HepG2 (cell line): Measurements from ENCODE around the gene DSCAML1. TPM values are rescaled to one million over a fixed set of nuclear protein-coding genes. Genes with fewer than 3 reads are reported as not detected.

Source experiments
- ATAC-seq: fragments of 200-7000 bp; cut with Tn5 transposase; 3 replicates; pipeline ENCODE4 v1.9.1; 2020; ENCODE audit warnings: mild to moderate bottlenecking, moderate library complexity
- BruUV-seq: library from RNA; stranded (reverse); fragments of 400-500 nt; replicated peaks from 2 replicates; lab custom pipeline; 2021; lab: Mats Ljungman, UMichigan
- CTCF ChIA-PET: fragments of 300-600 bp; formaldehyde crosslinking; extraction: SDS; loops from one replicate; lab custom pipeline; 2021; ENCODE audit warnings: low total read pairs, inconsistent platforms, low intra/inter-chr PET ratio; lab: Yijun Ruan, JAX
- POLR2A ChIA-PET: fragments of 350-600 bp; sonication (Branson Sonifier 250); formaldehyde crosslinking; loops from one replicate; lab custom pipeline; 2020; ENCODE audit warnings: antibody characterized with exemption, inconsistent platforms; lab: Yijun Ruan, JAX
- DNase-seq: peaks from one replicate; pipeline ENCODE4 v3.0.0-alpha.2; 2015; ENCODE audit warnings: low spot score
- FAIRE-seq: peaks from 3 replicates; lab custom pipeline; 2011; peaks lifted over from hg19 to GRCh38; lab: Jason Lieb, UNC
- H2AFZ ChIP-seq: one replicate; pipeline ENCODE4 v1.6.1; 2011; ENCODE audit warnings: low read length, inconsistent platforms
- H3K27ac ChIP-seq: fragments of 300-600 bp; 3 replicates; pipeline ENCODE4 v1.8.0; 2011; ENCODE audit warnings: mixed run types, mild to moderate bottlenecking, mixed read lengths, low read length, inconsistent platforms; ENCODE audit not compliant: insufficient read depth; ENCODE audit errors: extremely low read length
- H3K27me3 ChIP-seq, 2 experiments: fragments of 200-600 bp in 1 of 2; 2 replicates in 1 of 2; 3 replicates in 1 of 2; pipeline versions ENCODE4 v1.6.0 to v1.8.0; 2011; ENCODE audit warnings: low read length in 2 of 2, mild to moderate bottlenecking in 2 of 2, moderate library complexity in 2 of 2, inconsistent platforms in 1 of 2; ENCODE audit not compliant: insufficient read depth in 2 of 2, control insufficient read depth in 1 of 2
- H3K36me3 ChIP-seq, 2 experiments: fragments of 200-600 bp in 1 of 2; replicated peaks in 1 of 2; 2 replicates in 1 of 2; 3 replicates in 1 of 2; pipeline versions ENCODE4 v1.5.1 to v1.8.0; 2011; ENCODE audit warnings: low read length in 2 of 2, inconsistent platforms in 1 of 2; ENCODE audit not compliant: insufficient read depth in 2 of 2, control insufficient read depth in 1 of 2
- H3K4me1 ChIP-seq: 2 replicates; pipeline ENCODE4 v1.5.1; 2012; ENCODE audit warnings: low read length, inconsistent platforms; ENCODE audit not compliant: insufficient read depth
- H3K4me2 ChIP-seq: 2 replicates; pipeline ENCODE4 v1.6.0; 2011; ENCODE audit warnings: low read depth, low read length, inconsistent platforms
- H3K4me3 ChIP-seq, 3 experiments: fragments of 200-600 bp in 1 of 3; sonication (generic), shearing (Covaris generic) in 1 of 3; replicated peaks in 1 of 3; 2 replicates each; pipeline ENCODE4 v1.5.1; 2011 to 2016; ENCODE audit warnings: low read length in 3 of 3, inconsistent platforms in 2 of 3, low read depth in 2 of 3, mild to moderate bottlenecking in 2 of 3, control low read depth in 1 of 3, mixed read lengths in 1 of 3; ENCODE audit not compliant: insufficient read depth in 1 of 3
- H3K79me2 ChIP-seq: one replicate; pipeline ENCODE4 v1.6.1; 2011; ENCODE audit warnings: low read length, inconsistent platforms; ENCODE audit not compliant: insufficient read depth
- H3K9ac ChIP-seq: 2 replicates; pipeline ENCODE4 v1.6.0; 2011; ENCODE audit warnings: mild to moderate bottlenecking, low read depth, low read length, inconsistent platforms; ENCODE audit not compliant: insufficient read depth
- H3K9me3 ChIP-seq: 2 replicates; pipeline ENCODE4 v1.5.1; 2012; ENCODE audit warnings: mild to moderate bottlenecking, low read length
- H4K20me1 ChIP-seq: 2 replicates; pipeline ENCODE4 v1.6.0; 2011; ENCODE audit warnings: inconsistent platforms, mild to moderate bottlenecking, low read length, moderate library complexity; ENCODE audit not compliant: insufficient read depth
- BHLHE40 ChIP-seq: IDR thresholded peaks from 2 replicates; pipeline ENCODE4 v1.6.1; 2011; ENCODE audit warnings: low read length, improper control_type of control experiment
- PAF1 ChIP-seq: IDR thresholded peaks from 2 replicates; pipeline ENCODE4 v1.6.1; 2016; ENCODE audit warnings: missing genetic modification reagents, missing compliant biosample characterization
- PLRG1 ChIP-seq: fragments of 450-650 bp; conservative IDR thresholded peaks from 2 replicates; pipeline ENCODE4 v1.6.1; 2016
- SP5 ChIP-seq: IDR thresholded peaks from 2 replicates; pipeline ENCODE4 v1.6.1; 2016; ENCODE audit warnings: low read depth, borderline replicate concordance
- TMF1 ChIP-seq: sonication (generic); formaldehyde crosslinking; IDR thresholded peaks from 2 replicates; pipeline ENCODE4 v1.8.1; 2022; ENCODE audit warnings: low read depth, missing genetic modification reagents
- ZBTB10 ChIP-seq: sonication (generic); formaldehyde crosslinking; IDR thresholded peaks from 2 replicates; pipeline ENCODE4 v1.4.0; 2020; ENCODE audit warnings: missing genetic modification reagents, borderline replicate concordance
- ZNF12 ChIP-seq: sonication (generic); formaldehyde crosslinking; IDR thresholded peaks from 2 replicates; pipeline ENCODE4 v1.5.0; 2020; ENCODE audit warnings: missing genetic modification reagents
- WGBS: methylation state at CpG from one replicate; pipeline ENCODE4 v1.1.6; 2017; ENCODE audit warnings: low lambda C conversion rate; 5-methylcytosine and 5-hydroxymethylcytosine counted together
- in situ Hi-C: cut with HindIII; loops from 2 replicates; pipeline ENCODE4 v1.10.0; 2017; ENCODE audit warnings: low pct_unique_long_range_greater_than_20kb; ENCODE audit not compliant: extremely low pct_ligation_motif_present
- intact Hi-C: fragments of 100-400 bp; cut with micrococcal nuclease; formaldehyde crosslinking; loops from one replicate; pipeline ENCODE4 v1.10.0; 2022; ENCODE audit not compliant: unreplicated experiment
- polyA plus RNA-seq, 8 experiments: library from polyadenylated mRNA; depleted of rRNA in 3 of 8; stranded (reverse) in 7 of 8; unstranded in 1 of 8; fragments of >200 nt; fragmentation: Illumina TruSeq in 4 of 8; extraction: Trizol in 4 of 8; gene quantifications; 2 replicates each; pipeline versions ENCODE4 v1.2.1 to v1.2.3, GENCODE V29; 2011 to 2016; ENCODE audit warnings: low read depth in 4 of 8, missing spikeins in 1 of 8, mixed read lengths in 1 of 8; ENCODE audit not compliant: insufficient read depth in 1 of 8
- total RNA-seq, 5 experiments: library from RNA; depleted of rRNA; stranded (reverse); fragments of >200 nt; fragmentation: Illumina TruSeq; extraction: Trizol; gene quantifications; 2 replicates each; pipeline ENCODE4 v1.2.3, GENCODE V29; 2016; ENCODE audit warnings: low read depth in 1 of 5

The DSCAML1 gene
- total and polyA plus RNA-seq, 2 of the 13 experiments (the other 11 are each of a cell fraction or from before 2014, with no cell fraction given): 0.29 to 0.40 TPM

- Histone ChIP-seq H2AFZ (no peak overlapping the region), H3K4me2 (no peak overlapping the region), H4K20me1 (peaks cover 4% of the 10 kb centered on the region; the same call in 1 of the 2 replicates), H3K79me2 (no peaks in the 10 kb centered on the region), H3K9ac (no peak overlapping the region), H3K36me3 (no peaks in the 10 kb centered on the region), H3K27me3 (peaks cover 0 to 13% of the 10 kb centered on the region in 2 experiments; a peak in 2 of 5 replicates), H3K4me1 (no peaks in the 10 kb centered on the region), H3K27ac (no peak overlapping the region), H3K4me3 (no peak overlapping the region), H3K9me3 (no peaks in the 10 kb centered on the region)
- no peak for FAIRE-seq
- WGBS: 18% methylated on average over 7 of the region's 14 CpGs
- DNase-seq: no peak
- ChIA-PET POLR2A (no interaction called here), CTCF (no interaction called here)
- BruUV-seq: no TSS peak
- in situ Hi-C loops (no loop called here), intact Hi-C loops (no loop called here)
- no peak for TF ChIP-seq BHLHE40
- TF ChIP-seq TMF1: no peak
- TF ChIP-seq SP5 (CRISPR knock-in tag): no peak
- TF ChIP-seq ZNF12 (CRISPR knock-in tag): no peak
- TF ChIP-seq, all 625 proteins: peak for 0
- ATAC-seq: no peak
Measured at GRCh38 chr11:117604336-117604995, 192.6 kb downstream of the DSCAML1 start.

DNA sequence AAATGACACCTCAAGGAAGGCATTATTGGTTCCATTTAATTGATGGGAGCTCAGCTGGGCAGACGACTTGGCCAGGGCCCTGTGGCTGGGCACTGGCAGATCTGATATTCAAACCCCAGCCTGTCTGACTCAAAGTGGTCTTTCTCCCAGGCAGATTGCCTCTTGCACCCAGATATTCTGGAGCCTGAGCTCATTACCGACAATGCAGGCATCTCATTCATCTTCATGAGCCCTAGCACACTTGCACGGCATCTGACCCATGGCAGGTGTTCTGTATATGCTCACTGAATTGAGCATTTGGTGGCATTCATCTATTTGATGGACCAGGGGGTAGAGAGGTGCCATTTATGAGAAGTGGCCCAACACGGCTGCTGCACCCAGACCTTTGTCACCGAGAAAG is 193.1 kb downstream of the DSCAML1 start:
- FAIRE-seq (no peak), DNase-seq (no peak)
- TF ChIP-seq ZBTB10 (CRISPR knock-in tag): no peak
- TF ChIP-seq PAF1 (CRISPR knock-in tag): no peak
- no peak for TF ChIP-seq PLRG1
- TF ChIP-seq, all 625 proteins: peak for 0
- Histone ChIP-seq H3K9ac (no peak overlapping the region), H3K27ac (no peak overlapping the region), H2AFZ (no peak overlapping the region), H3K4me1 (no peaks in the 10 kb centered on the region), H3K27me3 (peaks cover 0 to 13% of the 10 kb centered on the region in 2 experiments; a peak in 2 of 5 replicates), H3K4me2 (no peak overlapping the region), H3K36me3 (no peaks in the 10 kb centered on the region), H3K9me3 (no peaks in the 10 kb centered on the region), H4K20me1 (peaks cover 4% of the 10 kb centered on the region; the same call in 1 of the 2 replicates), H3K79me2 (no peaks in the 10 kb centered on the region), H3K4me3 (no peak overlapping the region)
- WGBS: 30% methylated on average over 4 of the region's 5 CpGs
- POLR2A ChIA-PET: no interaction called here
- BruUV-seq: no TSS peak
- intact Hi-C loops: no loop called here
- in situ Hi-C loops: no loop called here
- CTCF ChIA-PET: no interaction called here
- no peak for ATAC-seq
